Peyer's patch (tissue), 4 donors: ENCODE results near the gene FLACC1. TPM values are rescaled to one million over a fixed set of nuclear protein-coding genes. Genes with fewer than 3 reads are reported as not detected.

ENCODE experiments used
- DNase-seq, 3 donors: peaks; one replicate each; pipeline ENCODE4 v3.0.0-alpha.2; 2017 to 2019
- H3K27ac ChIP-seq, 4 donors: fragments of 200-600 bp; sonication (generic); one replicate each; pipeline ENCODE4 v1.5.1; 2016 to 2019
- H3K27me3 ChIP-seq, 2 donors: fragments of 200-600 bp; sonication (generic); one replicate each; pipeline ENCODE4 v1.5.1; 2019
- H3K36me3 ChIP-seq, 3 donors: fragments of 200-600 bp; sonication (generic); one replicate each; pipeline ENCODE4 v1.5.1; 2016 to 2019
- H3K4me1 ChIP-seq, 4 donors: fragments of 200-600 bp; sonication (generic); one replicate each; pipeline ENCODE4 v1.5.1; 2016 to 2019
- H3K4me3 ChIP-seq, 4 donors: fragments of 200-600 bp; sonication (generic); 1 replicate in 3 of 4; 2 replicates in 1 of 4; pipeline ENCODE4 v1.5.1; 2016 to 2019; ENCODE audit warnings: mild to moderate bottlenecking in 1 of 4
- H3K9me3 ChIP-seq, 4 donors: fragments of 200-600 bp; sonication (generic); one replicate each; pipeline ENCODE4 v1.5.1; 2016 to 2019; ENCODE audit warnings: mild to moderate bottlenecking in 1 of 4
- CTCF ChIP-seq, 6 experiments: fragments of 450-650 bp in 4 of 6; fragments of 200-600 bp in 2 of 6; sonication (generic) in 1 of 6; IDR thresholded peaks; one replicate each; pipeline ENCODE4 v1.5.1; 2017 to 2019; ENCODE audit warnings: antibody characterized with exemption in 6 of 6, mild to moderate bottlenecking in 3 of 6, moderate library complexity in 1 of 6
- POLR2A ChIP-seq, 2 donors: fragments of 450-650 bp; IDR thresholded peaks; one replicate each; pipeline ENCODE4 v1.5.1; 2017; ENCODE audit warnings: antibody characterized with exemption in 2 of 2, mild to moderate bottlenecking in 2 of 2, moderate library complexity in 2 of 2
- total RNA-seq, 4 donors: library from RNA; depleted of rRNA; stranded (reverse); fragments of >200 nt; gene quantifications; one replicate each; pipeline ENCODE4 v1.1.0, GENCODE V29; 2016

The FLACC1 gene
- total RNA-seq, 4 donors from 2014 or later = 3.3 to 7.8 (median 6.6) TPM; not detected in 1

GRCh38 chr2:201360256-201360655 lies 3.1 kb upstream of the FLACC1 start:
- H3K4me3 ChIP-seq = no peak overlapping the region
- no peak overlapping the region for H3K27ac ChIP-seq
- H3K36me3 ChIP-seq = peaks cover 0 to 20% (median 0%) of the 10 kb centered on the region in 3 donors
- TF ChIP-seq CTCF (IDR thresholded peaks at IDR 0.05) (no peak), POLR2A (IDR thresholded peaks at IDR 0.05) (no peak)
- H3K27me3 ChIP-seq = no peaks in the 10 kb centered on the region
- DNase-seq = no peak
- H3K4me1 ChIP-seq = no peaks in the 10 kb centered on the region
- no peaks in the 10 kb centered on the region for H3K9me3 ChIP-seq

GRCh38 chr2:201358684-201359083 lies 1.5 kb upstream of the FLACC1 start:
- no peak for DNase-seq
- H3K27ac ChIP-seq = no peak overlapping the region

GRCh38 chr2:201353116-201353515 lies 4.0 kb downstream of the FLACC1 start:
- H3K4me3 ChIP-seq = no peak overlapping the region
- no peaks in the 10 kb centered on the region for H3K27me3 ChIP-seq
- DNase-seq = no peak
- peaks cover 0 to 3% (median 0%) of the 10 kb centered on the region in 3 donors for H3K36me3 ChIP-seq
- no peak for TF ChIP-seq CTCF (IDR thresholded peaks at IDR 0.05)
- no peak for TF ChIP-seq POLR2A (IDR thresholded peaks at IDR 0.05)
- no peaks in the 10 kb centered on the region for H3K9me3 ChIP-seq
- no peak overlapping the region for H3K27ac ChIP-seq
- no peaks in the 10 kb centered on the region for H3K4me1 ChIP-seq

More at GRCh38 chr2:201358684-201359083, 1.5 kb upstream of the FLACC1 start:
- TF ChIP-seq CTCF (IDR thresholded peaks at IDR 0.05) (no peak), POLR2A (IDR thresholded peaks at IDR 0.05) (no peak)
- Histone ChIP-seq H3K36me3 (peaks cover 0 to 20% (median 0%) of the 10 kb centered on the region in 3 donors), H3K27me3 (no peaks in the 10 kb centered on the region), H3K9me3 (no peaks in the 10 kb centered on the region), H3K4me1 (no peaks in the 10 kb centered on the region), H3K4me3 (no peak overlapping the region)

GRCh38 chr2:201350879-201351278 lies 6.3 kb downstream of the FLACC1 start:
- no peak for DNase-seq
- H3K4me3 ChIP-seq = no peak overlapping the region

GRCh38 chr2:201349601-201350000 lies 7.5 kb downstream of the FLACC1 start:
- TF ChIP-seq CTCF (IDR thresholded peaks at IDR 0.05) = no peak
- TF ChIP-seq POLR2A (IDR thresholded peaks at IDR 0.05) = no peak
- no peak overlapping the region for H3K27ac ChIP-seq
- H3K36me3 ChIP-seq = peaks cover 0 to 3% (median 0%) of the 10 kb centered on the region in 3 donors
- H3K27me3 ChIP-seq = no peaks in the 10 kb centered on the region
- no peaks in the 10 kb centered on the region for H3K9me3 ChIP-seq
- H3K4me1 ChIP-seq = no peaks in the 10 kb centered on the region
- H3K4me3 ChIP-seq = no peak overlapping the region
- DNase-seq = no peak

More at GRCh38 chr2:201350879-201351278, 6.3 kb downstream of the FLACC1 start:
- Histone ChIP-seq H3K27ac (no peak overlapping the region), H3K9me3 (no peaks in the 10 kb centered on the region), H3K4me1 (no peaks in the 10 kb centered on the region), H3K36me3 (peaks cover 0 to 3% (median 0%) of the 10 kb centered on the region in 3 donors), H3K27me3 (no peaks in the 10 kb centered on the region)
- no peak for TF ChIP-seq POLR2A (IDR thresholded peaks at IDR 0.05)
- no peak for TF ChIP-seq CTCF (IDR thresholded peaks at IDR 0.05)

GRCh38 chr2:201348758-201349157 lies 8.4 kb downstream of the FLACC1 start:
- DNase-seq = no peak

More at GRCh38 chr2:201348758-201349157, 8.4 kb downstream of the FLACC1 start:
- H3K36me3 ChIP-seq = peaks cover 0 to 3% (median 0%) of the 10 kb centered on the region in 3 donors
- no peak overlapping the region for H3K4me3 ChIP-seq
- no peak for TF ChIP-seq CTCF (IDR thresholded peaks at IDR 0.05)
- H3K9me3 ChIP-seq = no peaks in the 10 kb centered on the region
- H3K4me1 ChIP-seq = no peaks in the 10 kb centered on the region
- no peaks in the 10 kb centered on the region for H3K27me3 ChIP-seq
- no peak overlapping the region for H3K27ac ChIP-seq
